ENCODE results near the gene DNAJB12.
"Not testable (repeated sequence)": the region's sequence is repeated elsewhere in the genome, so short reads cannot be mapped to it uniquely, and the experiment has no call there.

The DNAJB12 gene

GRCh38 chr10:72330069-72330426, 24.7 kb downstream of the DNAJB12 start:
- DNase-seq, result no peak

GRCh38 chr10:72329290-72330068, 25.2 kb downstream of the DNAJB12 start:
- no peak for DNase-seq

- DNase-seq, result no peak
Measured at GRCh38 chr10:72328829-72329204, 25.9 kb downstream of the DNAJB12 start.

GRCh38 chr10:72328045-72328828, 26.5 kb downstream of the DNAJB12 start:
- DNase-seq, result peak; percentile 32

GRCh38 chr10:72326665-72327603, 27.8 kb downstream of the DNAJB12 start:
- not testable (repeated sequence) for DNase-seq

GRCh38 chr10:72325243-72326175, 29.2 kb downstream of the DNAJB12 start:
- peak; percentile 68 for DNase-seq

- DNase-seq, result no peak
Measured at GRCh38 chr10:72323771-72324191, 30.9 kb downstream of the DNAJB12 start.

- no peak for DNase-seq
Measured at GRCh38 chr10:72323108-72323749, 31.5 kb downstream of the DNAJB12 start.

GRCh38 chr10:72322280-72323058, 32.2 kb downstream of the DNAJB12 start:
- no peak for DNase-seq

- DNase-seq, result no peak
Measured at GRCh38 chr10:72322030-72322279, 32.8 kb downstream of the DNAJB12 start.

GRCh38 chr10:72321248-72322029, 33.3 kb downstream of the DNAJB12 start:
- DNase-seq, result no peak

- no peak for DNase-seq
Measured at GRCh38 chr10:72320676-72321247, 34.0 kb downstream of the DNAJB12 start.

GRCh38 chr10:72319416-72320254, 35.1 kb downstream of the DNAJB12 start:
- peak; percentile 63 for DNase-seq

GRCh38 chr10:72318418-72319262, 36.1 kb downstream of the DNAJB12 start:
- no peak for DNase-seq

GRCh38 chr10:72316748-72317435, 37.8 kb downstream of the DNAJB12 start:
- peak; percentile 73 for DNase-seq

- no peak for DNase-seq
Measured at GRCh38 chr10:72316386-72316700, 38.4 kb downstream of the DNAJB12 start.

Data from COR-L47 (cell line).